AG08395 (cell line): ENCODE results near the gene WBP11.

Source experiments
- DNase-seq: peaks from one replicate; pipeline ENCODE4 v3.0.0; 2012; ENCODE audit warnings: mixed read lengths, low spot score

The WBP11 gene

DNA sequence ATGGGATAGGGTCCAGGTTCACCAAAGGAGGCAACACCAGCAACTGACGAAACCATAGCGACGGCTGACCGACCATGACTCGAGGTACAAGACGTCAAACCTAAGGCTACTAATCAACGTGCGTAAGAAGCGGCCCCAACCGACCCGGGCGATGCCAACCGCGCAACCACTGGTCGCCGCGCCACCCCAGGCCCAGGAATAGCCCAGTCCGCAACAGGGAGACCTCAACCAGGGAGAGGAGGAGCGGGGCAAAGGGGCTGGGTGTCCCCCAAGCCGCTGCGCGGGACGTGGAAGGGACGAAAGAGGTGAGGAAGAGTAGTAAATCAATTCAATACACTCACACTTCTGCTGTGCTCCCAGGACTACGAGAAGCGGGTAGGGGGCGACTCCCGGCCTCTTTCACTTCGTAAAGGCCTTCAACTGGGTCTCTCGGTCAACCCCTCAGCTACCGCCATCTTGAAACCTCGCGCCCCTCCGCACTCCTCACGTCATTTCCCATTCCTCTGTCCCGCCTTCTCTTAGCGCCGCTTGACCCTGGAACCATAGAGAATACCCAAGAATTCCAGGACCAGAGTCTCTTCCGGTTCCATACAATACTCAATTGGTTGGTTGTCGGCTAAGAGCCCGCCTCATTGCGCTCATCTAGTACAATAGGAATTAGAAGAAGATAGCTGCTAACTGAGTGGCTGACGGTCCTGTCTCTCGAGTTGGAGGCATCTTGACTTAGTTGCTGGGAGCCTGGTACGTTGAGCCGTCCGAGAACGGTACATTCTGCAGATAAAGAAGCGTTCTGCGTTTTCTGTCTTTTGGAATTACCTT, at the start of gene WBP11, which contains the start of gene C12orf60:
TSS of gene WBP11 (minus strand) at position 468 of the 819 bp plus-strand sequence. CDS start 2,095 bp downstream, outside the sequence.
TSS of gene C12orf60 (plus strand) at position 660 of the 819 bp plus-strand sequence. CDS start 19,266 bp downstream, outside the sequence.
- DNase-seq: peak; percentile 98

DNA sequence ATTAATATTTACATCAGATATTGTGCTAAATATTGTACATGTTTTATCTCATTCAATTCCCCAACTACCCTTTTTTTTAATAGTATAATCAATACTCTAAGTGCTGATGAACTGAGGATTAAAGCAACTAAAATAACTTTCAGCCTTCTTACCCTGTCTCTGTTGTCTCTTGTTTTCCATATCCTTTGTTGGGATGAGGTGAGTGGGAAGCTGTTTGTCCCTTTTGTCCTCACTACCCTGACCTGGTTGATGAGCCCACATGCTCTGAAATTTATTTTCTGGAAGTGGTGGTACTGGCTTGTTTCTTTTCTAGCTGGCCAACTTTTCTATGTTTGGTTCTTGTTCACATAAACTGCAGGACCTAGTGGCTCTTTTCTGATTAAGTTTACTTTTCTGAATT, 49.6 kb upstream of the WBP11 start:
- DNase-seq: no peak

DNA sequence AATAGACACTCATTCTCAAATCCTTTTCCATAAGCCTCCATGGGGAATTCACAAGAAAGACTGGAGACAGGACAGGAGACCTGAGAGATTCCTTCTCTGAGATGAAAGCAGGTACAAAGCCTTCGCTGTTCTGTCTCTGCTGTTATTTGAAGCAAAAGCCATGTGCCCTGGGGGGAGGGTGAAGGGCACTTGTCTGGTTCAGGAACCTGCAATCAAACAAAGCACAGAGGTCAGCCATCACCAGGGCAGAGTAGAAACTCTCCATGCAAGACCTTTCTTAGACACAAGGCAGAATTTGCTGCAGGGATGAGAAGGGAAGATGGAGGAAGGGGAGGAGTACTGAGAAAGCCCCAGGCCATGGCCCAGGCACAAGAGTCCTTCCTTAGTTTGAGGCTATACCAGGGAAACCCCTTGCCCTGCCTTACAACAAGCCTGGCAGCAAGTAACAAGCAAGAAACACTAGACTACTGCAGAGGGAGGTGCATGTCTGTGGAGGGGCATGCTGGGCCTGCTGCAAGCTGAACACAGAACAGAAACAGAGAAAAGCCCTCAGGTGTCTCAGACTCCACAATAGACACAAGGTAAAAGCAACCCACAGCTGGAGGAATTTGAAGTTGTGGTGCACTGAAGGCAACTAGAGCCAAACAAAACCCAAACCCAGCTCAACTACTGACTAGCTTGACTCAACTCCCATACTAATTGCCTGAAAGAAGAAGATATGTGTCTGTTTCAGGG, 47.8 kb upstream of the WBP11 start:
- no peak for DNase-seq

DNA sequence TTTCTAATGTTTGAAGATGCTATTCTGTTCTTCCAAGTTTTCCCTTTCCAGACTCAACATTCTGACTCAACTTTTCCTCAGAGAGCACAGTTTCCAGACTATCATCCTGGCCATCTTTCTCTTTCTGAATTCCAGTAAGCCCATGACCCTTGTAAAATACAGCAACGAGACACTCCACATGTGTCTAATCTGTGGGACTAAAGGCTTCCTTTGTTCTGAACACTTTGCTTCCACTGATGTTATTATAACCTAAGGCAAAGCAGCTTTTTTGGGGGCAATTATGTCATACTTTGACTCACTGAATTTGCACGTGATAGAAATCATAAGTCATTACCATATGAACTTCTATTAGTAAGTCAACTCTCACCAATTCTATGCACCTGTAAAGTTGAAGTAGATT, 46.4 kb upstream of the WBP11 start:
- DNase-seq: no peak

GRCh38 chr12:14846876-14847580, 43.8 kb upstream of the WBP11 start:
- DNase-seq: no peak

DNA sequence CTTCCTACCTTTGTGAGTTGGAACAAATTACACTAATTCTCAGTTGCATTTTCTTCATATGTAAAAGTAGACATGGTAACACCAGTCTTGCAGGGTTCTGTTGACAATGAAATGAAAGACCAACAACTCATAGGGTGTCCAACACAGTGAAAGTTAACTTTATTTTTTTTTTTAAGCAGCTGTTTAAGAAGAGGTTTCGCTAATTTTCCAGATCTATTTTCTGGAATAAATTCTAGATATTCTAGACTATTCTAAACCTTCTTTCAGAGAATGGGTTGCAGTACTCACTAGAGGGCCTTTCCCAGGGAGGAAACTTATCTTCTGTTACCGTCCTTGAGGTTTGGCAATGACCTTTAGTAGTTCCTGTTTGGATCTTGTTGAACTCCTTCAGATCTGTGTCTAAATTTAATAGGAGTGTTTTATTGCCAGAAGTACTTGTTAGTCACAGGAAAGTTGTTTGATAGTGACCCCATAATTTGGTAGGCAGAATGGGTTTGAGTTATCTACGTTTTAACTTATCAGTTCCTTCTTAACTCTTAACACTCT, 42.8 kb upstream of the WBP11 start:
- DNase-seq: no peak

DNA sequence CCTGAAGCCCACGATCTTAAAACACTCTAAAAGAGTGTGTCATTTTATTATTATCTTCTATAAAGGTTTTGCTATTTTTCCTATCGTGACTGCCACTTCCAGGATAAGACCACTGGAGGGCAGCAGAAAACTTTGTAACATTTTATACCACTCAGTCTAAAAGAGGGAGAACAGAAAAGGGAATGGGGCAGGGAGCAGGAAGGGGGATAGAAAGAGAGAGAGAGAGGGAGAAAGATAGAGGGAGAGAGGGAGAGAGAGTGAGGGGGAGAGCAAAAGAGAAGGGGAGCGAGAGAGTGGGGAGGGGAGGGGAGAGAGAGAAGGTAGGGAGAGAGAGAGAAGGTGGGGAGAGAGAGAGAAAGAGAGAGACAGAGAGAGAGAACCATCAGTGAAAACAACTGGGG, 42.1 kb upstream of the WBP11 start:
- DNase-seq: peak; percentile 63

DNA sequence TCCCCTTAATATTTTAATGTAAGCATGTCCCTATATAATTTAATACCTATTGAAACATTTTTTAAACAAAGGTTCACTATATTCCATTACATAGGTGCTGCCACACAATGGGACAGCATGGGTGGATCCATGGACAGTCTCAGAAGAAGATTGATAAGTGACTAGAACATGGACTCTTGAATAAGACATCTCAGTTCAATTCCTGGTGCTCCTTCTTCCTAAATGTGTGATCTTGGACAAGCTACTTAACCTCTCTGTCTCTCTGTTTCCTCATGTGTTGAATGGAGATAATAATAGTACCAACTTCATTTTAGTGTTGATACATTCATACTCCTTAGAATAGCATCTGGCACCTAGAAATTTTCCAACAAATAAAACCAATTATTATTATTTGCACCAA, 41.1 kb upstream of the WBP11 start:
- DNase-seq: no peak

GRCh38 chr12:14843425-14843887, 40.2 kb upstream of the WBP11 start, which contains the start of gene ART4:
Gene ART4, minus strand, starts transcription at chr12:14843526. Its CDS starts 413 bp downstream, at chr12:14843113.
- DNase-seq: no peak

GRCh38 chr12:14842315-14842714, 39.0 kb upstream of the WBP11 start:
- no peak for DNase-seq

GRCh38 chr12:14841761-14842160, 38.5 kb upstream of the WBP11 start:
- DNase-seq: peak; percentile 79

GRCh38 chr12:14840616-14841015, 37.3 kb upstream of the WBP11 start:
- no peak for DNase-seq

GRCh38 chr12:14839262-14839661, 36.0 kb upstream of the WBP11 start:
- no peak for DNase-seq

GRCh38 chr12:14836336-14837210, 33.3 kb upstream of the WBP11 start:
- DNase-seq: peak; percentile 58

GRCh38 chr12:14834509-14834908, 31.2 kb upstream of the WBP11 start:
- DNase-seq: no peak

DNA sequence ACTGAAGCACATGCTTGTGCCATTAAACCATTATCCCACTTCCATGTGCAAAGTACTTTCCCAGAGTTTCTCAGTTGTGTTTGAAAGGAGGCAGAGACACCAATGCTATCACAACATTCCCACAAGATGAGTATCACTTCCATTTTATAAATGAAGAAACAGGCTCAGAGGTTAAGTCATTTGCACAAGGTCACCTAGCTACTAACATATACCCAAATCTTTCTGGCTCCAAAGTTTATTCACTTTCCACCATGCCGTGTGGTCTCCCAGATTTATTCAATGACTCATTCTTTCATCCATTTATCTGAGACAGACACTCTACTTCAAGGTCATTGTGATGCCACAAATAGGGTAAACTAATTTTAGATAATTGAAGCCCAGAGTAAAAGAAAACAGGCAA, 30.7 kb upstream of the WBP11 start:
- DNase-seq: no peak

DNA sequence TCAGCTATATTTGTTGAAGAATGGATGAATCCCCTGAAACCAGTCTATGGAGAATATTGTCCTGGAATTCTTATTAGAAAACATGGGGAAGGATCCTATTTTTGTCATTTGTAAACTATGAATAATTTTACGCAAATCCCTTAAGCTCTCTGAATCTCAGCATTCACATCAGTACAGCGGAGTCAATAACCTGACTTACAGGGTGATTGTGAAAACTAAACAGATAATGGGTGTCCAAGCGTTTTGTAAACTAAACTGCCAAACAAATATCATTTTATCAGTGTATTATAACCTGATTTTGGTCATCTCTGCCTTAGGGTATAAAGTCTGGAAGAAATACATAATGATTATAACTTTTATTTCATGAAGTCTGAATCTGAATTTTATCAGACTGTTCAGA, 30.1 kb upstream of the WBP11 start:
- DNase-seq: no peak

DNA sequence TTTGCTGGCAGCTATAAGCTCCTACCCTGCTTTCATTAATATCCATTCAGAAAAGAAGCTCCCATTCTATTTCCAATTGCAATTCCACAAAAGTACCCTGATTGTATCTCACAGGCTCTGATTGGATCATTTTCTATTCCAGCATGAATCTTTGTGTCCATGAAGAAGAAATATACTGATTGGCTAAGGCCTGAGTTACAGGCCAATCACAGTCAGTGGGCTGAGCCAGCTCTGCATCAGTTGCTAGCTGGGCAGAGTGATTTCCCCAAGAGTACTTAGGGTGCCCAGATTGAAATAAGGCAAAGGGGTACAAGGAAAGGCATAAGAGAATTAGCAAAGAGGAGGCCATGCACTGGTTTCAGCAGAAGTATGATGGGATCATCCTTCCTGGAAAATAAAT, 25.6 kb upstream of the WBP11 start:
- DNase-seq: peak; percentile 21

DNA sequence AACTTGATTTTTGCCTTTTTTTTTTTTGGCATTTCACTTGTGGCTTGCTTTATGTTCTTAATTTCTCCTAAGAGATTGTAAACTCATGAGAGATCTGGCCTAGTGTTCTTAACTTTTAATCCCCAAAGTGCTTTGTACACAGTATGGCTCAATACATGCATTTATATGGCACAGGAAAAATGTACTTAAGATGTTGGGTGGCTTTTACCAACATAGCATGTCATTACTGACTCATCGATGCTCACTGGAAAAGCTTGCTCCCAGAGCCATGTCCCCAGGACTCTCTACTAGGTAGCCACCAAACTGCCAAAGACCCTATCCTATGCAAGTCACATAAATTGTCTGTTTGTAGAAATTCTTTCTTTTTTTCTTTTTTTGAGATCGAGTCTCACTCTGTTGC, 23.8 kb upstream of the WBP11 start:
- DNase-seq: no peak

DNA sequence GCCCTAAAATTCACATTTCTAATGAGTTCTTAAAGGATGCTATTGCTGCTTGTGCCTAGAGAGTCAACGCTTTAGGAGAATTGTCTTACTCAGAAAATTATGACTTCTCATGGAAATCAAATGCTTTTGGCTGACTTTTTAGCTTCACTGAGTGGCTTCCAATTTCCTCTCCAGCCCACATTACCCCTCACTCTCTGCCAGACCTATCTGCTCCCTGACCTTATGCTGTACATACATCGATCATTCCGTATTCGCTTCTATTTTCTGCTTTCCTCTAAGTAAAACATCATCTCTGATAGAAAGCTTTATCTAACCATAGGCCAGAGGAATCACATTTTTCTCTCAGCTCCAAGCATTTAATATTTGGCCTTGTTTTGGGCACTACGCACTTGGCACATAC, 23.2 kb upstream of the WBP11 start:
- DNase-seq: no peak

- no peak for DNase-seq
Observed at GRCh38 chr12:14825256-14825655, 22.0 kb upstream of the WBP11 start.
